Medulla oblongata (tissue), 1 donor: ENCODE data around the gene AJM1.
"Not testable (repeated sequence)": the region's sequence is repeated elsewhere in the genome, so short reads cannot be mapped to it uniquely, and the experiment has no call there.

ENCODE experiments used
- DNase-seq: peaks from one replicate; pipeline ENCODE4 v3.0.0-alpha.2; 2015; ENCODE audit errors: extremely low spot score

The AJM1 gene

DNA sequence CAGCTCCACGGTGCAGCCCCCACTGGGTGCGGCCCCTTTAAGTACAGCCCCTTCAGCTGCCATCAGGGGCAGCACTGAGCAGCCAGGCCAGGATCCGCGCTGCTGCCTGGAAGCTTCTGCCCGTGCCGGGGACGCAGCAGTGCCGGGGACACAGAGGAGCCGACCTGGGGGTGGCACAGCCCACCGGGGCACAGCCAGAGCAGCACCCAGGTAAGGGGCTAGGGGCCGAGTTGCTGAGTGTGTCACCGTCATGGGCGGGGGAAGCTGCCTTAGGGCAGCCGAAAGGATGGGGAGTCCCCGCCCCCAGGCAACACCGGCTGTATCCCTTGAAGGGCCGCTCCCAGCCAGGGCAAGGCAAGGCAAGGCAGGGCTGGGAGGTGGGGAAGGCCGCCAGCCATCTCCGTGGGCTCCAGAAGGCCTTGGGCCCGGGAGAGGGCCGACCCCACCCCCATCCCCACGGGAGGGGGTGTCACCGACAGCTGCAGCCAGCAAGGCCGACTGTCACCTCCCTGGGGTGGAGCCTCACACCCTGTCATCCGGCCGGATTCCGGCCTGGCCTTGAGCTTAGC, at the start of gene AJM1:
Gene AJM1, plus strand, starts transcription at position 99 of the 569 bp plus-strand sequence. CDS start 1,937 bp downstream, outside the sequence.
- DNase-seq, result peak; percentile 83

DNA sequence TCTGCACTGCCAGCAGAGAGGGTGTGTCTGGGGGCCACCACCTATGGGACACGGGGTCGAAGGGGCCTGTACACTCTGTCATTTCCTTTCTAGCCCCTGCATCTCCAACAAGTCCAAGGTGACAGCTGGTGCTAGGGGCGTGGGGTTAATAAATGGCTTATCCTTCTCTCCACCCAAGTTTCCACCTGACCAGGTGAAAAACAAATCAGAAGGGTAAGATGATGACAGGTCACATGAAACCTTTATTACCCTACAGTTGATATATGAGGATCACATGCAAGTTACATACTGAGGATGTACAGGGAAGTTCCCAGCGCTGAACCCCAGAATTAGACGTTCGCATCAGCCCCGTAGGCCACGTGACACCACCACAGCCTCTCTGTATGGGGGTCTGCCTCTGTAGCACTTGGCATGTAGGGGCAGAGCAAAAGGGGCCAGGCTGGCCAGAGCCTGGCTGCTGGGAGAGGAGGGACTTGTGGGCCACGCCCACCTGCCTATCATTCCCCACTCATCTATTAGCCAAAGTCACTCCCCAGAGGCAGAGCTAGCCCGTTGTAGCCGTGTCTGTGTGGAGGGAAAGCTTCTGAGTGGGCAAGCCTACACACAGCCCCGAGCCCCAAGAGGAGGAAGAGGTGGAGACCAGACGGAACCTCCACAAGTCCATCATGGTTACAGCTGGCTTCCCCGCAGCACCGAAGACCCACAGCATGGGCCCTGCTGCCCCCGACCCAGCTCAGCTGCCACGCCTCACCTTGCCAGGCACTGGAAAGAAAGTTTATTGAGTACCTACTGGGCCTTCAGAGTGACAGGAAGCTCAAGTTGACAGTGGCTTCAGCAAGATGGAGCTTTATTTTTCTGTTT, 49.0 kb upstream of the AJM1 start:
- no peak for DNase-seq

GRCh38 chr9:136794281-136794999, 47.8 kb upstream of the AJM1 start:
- no peak for DNase-seq

DNA sequence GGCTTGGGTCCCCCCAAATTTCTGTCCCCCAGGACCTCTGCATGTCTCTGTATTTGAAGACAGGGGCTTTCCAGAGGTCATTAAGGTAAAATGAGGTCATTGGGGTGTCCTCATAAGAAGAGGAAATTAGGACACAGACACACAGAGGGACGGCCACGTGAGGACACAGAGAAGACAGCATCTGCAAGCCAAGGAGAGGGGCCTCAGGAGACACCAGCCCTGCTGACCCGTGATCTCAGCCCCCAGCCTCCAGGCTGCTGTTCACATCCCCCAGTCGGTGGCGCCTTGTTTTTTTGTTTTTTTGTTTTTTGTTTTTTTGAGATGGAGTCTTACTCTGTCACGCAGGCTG, 47.3 kb upstream of the AJM1 start:
- DNase-seq, result no peak

- no peak for DNase-seq
These were observed 46.0 kb upstream of the AJM1 start, which contains the start of gene CCDC183 for GRCh38 chr9:136796238-136796774. TSS of gene CCDC183 (plus strand) at chr9:136796338. CDS start at chr9:136796398, 60 bp downstream.

GRCh38 chr9:136796775-136797347, 45.4 kb upstream of the AJM1 start:
- DNase-seq, result not testable (repeated sequence)

DNA sequence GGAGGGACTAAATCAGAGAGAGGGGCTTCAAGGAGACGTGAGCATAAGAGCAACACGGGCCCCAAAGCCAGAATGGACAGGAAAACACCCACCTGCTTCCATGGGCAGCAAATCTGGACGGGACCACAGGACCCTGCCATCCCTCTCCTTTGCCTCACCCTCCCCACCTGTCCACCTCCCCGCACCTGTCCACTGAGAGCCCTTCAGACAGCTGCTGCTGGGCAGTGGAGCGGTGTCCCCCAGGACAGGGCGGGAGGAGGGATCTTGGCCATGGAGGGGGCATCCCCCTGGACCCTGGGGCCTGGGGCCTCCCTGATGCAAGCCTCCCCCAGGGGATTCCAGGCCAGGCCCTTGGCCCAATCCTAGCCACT, 43.6 kb upstream of the AJM1 start:
- DNase-seq, result no peak

DNA sequence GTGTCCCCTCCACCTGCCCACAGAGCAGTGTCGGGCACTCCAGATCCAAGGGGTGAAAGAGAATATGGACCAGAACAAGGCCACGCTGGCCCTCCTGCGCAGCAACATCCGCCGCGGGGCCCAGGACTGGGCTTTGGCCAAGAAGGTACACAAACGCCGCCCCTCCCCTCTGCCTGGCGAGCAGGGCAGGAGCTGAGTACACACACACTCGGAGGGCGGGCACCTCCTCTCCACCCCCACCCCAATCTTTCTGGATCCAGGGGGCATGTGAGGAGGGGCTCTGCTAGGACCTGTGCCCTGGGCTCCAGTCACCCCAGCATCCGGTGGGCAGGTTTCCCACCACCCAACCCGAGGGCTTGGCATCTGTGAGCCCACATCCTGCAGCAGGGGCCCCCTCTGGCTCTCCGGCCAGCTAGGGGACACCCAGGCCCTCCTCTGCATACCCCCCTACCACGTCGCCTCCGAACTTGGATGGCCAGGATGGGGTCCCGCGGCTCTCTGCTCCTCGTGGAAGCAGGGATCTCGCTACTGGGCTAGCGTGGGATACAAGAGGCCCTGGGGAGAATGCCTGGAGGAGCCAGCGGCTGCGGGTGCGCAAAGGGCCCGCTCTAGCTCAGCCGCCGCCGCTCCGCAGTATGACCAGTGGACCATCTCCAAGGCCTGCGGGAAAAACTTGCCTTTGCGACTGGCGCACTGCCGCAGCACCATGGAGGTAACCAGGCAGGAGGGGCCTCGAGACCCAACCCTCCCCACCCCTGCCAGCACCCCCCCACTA, 43.0 kb upstream of the AJM1 start:
- DNase-seq, result no peak

DNA sequence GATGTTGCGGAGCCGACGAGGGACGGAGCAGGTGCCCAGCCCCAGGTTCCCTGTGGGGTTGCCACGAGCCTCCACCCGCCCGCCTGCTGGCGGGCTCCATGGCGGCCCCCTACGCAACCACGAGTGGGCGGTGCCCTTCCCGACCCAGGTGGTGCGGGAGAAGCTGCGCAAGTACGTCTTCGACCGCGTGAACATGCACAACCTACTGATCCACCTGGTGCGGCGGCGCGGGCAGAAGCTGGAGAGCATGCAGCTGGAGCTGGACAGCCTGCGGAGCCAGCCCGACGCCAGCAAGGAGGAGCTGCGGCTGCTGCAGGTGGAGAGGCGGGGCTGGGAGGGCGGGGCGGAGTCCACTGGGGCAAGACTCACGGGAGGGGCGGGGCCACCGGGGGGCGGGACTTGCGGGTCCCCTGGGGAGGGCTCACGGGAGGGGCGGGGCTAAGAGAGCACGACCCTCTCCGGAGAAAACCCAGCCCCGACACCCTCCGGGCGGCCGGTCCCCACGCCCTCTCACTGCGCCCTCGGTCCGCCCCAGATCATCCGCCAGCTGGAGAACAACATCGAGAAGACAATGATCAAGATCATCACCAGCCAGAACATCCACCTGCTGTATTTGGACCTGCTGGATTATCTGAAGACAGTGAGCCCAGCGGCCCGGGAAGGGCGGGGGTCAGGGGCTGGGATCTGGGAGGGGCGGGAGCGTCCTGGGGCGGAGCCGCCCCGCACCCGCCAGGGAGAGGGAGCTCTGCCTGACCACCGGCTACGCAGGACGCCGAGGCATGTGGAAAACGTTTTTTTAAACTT, 42.2 kb upstream of the AJM1 start:
- peak; percentile 53 for DNase-seq

GRCh38 chr9:136802321-136802720, 40.0 kb upstream of the AJM1 start:
- no peak for DNase-seq

GRCh38 chr9:136803009-136803550, 39.2 kb upstream of the AJM1 start:
- DNase-seq, result not testable (repeated sequence)

- no peak for DNase-seq
These were observed 38.4 kb upstream of the AJM1 start for GRCh38 chr9:136803551-136804508.

DNA sequence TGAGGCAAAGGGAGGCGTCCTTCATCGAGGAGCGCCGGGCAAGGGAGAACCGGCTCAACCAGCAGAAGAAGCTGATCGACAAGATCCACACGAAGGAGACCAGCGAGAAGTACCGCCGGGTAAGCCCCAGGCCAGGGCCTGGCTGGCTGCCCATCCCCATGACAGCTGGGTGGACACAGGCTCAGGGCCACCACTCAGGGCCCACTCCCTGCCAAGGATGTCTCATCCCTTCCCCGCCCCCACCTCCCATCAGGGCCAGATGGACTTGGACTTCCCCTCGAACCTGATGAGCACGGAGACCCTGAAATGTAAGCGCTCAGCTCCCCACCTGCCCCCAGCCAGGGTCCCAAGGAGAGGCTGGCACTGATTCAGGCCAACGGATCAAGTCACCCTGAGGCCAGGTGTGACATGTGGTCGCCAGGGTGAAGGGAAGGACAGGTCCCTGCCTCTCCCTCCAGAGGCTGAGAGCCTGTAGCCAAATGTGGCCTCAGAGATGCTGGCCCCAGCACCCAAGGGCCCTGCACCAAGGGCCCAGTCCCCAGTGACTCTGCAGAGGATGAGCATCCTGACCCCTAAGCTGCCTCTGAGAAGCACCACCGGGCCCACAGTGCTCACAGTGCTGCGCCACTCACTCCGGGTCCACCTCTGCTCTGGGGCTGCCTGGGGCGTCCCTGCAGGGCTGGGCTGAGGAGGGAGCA, 37.6 kb upstream of the AJM1 start:
- no peak for DNase-seq

GRCh38 chr9:136805207-136805740, 37.0 kb upstream of the AJM1 start:
- DNase-seq, result no peak

- no peak for DNase-seq
These were observed 36.2 kb upstream of the AJM1 start for GRCh38 chr9:136806067-136806466.

GRCh38 chr9:136806631-136807201, 35.6 kb upstream of the AJM1 start:
- no peak for DNase-seq

DNA sequence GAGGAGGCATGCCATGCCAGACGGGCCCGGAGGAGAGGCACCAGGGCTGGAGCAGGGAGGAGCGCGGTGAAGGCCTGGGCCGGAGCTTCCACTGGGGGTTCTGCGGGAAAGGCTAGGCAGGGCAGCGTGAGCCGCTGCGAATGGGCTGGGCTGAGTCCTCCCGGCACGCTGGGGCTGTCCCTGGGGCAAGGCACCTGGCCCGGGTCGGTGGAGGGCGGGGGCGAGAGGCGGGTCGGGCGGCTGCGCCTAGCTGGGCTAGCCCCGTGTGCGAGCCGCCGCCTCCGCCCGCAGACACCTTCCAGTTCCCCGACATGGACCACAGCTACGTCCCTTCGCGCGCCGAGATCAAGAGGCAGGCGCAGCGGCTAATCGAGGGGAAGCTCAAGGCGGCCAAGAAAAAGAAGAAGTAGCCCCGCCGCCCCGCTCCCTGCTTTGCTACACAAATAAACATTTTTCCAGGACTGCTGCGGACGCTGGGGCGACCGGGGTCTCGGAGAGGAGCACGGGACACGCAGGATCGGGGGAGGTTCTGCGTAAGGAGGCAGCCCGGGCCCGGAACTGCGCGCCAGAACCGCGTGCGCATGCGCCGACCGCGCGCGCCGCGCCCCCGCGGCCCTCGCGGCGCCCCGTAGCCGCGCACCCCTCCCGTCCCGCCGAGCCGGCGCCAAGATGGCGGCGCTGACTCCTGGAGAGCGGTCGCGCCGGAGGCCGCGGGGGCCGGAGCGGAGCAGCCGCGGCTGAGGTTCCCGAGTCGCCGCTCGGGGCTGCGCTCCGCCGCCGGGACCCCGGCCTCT, 34.8 kb upstream of the AJM1 start, which contains the start of gene RABL6:
Gene RABL6, plus strand, starts transcription at position 668 of the 794 bp plus-strand sequence. CDS start 249 bp downstream, outside the sequence.
- DNase-seq, result peak; percentile 59
